Thyroid gland (tissue), 4 donors: ENCODE measurements around the gene TLE5.

Experiments
- POLR2A ChIP-seq, 2 donors: fragments of 450-650 bp; IDR thresholded peaks; one replicate each; pipeline ENCODE4 v1.6.1; 2017; ENCODE audit warnings: antibody characterized with exemption in 2 of 2, mild to moderate bottlenecking in 2 of 2, moderate library complexity in 1 of 2
- TF ChIP-seq, protein P1 (sequence below), 6 experiments: fragments of 200-600 bp in 3 of 6; fragments of 450-650 bp in 3 of 6; sonication (generic) in 3 of 6; IDR thresholded peaks; one replicate each; pipeline ENCODE4 v1.5.1; 2016 to 2019; ENCODE audit warnings: antibody characterized with exemption in 6 of 6, mild to moderate bottlenecking in 2 of 6, inconsistent platforms in 1 of 6, moderate library complexity in 1 of 6

DNA sequence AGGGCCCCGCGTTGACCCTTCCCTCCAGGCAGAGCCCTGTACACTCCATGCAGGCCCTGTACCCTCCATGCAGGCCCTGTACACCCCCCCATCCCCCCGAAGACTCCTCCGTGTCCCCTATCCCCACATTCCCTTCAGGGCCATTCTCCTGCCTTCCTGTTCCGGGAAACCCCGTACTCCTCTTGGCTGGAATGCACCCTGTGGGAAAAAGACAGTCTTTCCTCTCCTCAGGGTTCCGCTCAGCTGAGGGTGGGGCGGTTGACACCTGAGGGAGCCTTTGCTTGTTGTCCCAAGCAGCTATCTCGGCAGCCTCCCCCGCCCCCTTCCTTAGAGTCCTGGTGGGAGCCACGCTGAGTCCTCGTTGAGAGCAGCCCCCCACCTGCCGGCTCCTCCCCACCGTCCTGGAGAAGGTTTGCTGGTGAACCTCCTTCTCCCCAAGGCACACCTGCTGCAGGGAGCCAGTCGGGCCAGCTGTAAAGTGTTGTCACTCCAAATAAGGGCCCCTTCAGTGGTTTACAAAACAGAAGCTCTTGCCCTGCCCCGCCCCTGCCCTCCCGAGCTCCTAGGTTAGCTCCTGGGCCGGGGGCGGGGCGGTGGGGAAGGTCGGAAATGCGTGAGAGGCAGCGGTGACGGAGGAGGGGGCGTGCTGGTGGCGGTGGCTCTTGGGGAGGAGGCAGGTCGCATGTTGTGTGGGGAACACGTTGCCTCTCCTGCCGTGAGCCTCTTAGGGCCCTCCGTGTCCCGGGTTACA is 33.3 kb upstream of the TLE5 start:
- TF ChIP-seq POLR2A (IDR thresholded peaks at IDR 0.05): no peak
- TF ChIP-seq, protein P1, sequence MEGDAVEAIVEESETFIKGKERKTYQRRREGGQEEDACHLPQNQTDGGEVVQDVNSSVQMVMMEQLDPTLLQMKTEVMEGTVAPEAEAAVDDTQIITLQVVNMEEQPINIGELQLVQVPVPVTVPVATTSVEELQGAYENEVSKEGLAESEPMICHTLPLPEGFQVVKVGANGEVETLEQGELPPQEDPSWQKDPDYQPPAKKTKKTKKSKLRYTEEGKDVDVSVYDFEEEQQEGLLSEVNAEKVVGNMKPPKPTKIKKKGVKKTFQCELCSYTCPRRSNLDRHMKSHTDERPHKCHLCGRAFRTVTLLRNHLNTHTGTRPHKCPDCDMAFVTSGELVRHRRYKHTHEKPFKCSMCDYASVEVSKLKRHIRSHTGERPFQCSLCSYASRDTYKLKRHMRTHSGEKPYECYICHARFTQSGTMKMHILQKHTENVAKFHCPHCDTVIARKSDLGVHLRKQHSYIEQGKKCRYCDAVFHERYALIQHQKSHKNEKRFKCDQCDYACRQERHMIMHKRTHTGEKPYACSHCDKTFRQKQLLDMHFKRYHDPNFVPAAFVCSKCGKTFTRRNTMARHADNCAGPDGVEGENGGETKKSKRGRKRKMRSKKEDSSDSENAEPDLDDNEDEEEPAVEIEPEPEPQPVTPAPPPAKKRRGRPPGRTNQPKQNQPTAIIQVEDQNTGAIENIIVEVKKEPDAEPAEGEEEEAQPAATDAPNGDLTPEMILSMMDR (IDR thresholded peaks at IDR 0.05): no peak
